ENCODE data around the gene PSME3IP1.

DNA sequence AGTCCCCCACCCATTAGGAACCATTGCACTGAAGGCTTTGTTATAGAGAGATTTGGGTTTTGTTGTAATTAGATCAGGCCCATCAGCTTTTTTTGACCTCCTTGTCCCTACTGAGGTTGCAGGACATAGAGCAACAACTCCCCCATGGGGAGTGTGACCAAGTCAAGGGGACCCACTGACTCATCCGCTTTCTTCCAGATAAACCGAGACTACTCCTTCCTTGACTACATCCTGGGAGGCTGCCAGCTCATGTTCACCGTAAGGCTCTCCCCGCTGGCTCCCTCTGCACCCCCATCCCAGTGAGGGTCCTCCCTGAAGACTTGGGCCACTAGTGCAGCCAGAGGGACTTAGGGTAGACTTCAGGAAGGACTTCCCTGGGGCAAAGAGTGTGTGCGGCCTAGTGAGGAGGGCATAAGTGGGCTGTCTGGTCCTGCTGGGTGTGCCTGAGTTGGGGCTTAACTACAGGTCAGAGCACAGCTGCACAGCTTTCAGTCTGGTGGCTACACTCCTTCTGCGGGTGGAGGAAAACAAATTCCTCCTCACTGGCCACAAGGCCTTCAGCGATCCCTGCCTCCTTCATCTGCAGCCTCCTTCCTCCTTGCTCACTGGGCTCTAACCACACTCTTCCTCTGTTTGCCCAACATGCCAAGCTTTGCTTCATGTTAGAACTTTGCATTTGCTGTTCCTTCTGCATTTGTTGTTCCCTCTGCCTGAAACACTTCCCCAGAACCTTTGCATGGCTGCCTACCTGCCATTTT, 62.4 kb downstream of the PSME3IP1 start:
- TF ChIP-seq, protein P1, sequence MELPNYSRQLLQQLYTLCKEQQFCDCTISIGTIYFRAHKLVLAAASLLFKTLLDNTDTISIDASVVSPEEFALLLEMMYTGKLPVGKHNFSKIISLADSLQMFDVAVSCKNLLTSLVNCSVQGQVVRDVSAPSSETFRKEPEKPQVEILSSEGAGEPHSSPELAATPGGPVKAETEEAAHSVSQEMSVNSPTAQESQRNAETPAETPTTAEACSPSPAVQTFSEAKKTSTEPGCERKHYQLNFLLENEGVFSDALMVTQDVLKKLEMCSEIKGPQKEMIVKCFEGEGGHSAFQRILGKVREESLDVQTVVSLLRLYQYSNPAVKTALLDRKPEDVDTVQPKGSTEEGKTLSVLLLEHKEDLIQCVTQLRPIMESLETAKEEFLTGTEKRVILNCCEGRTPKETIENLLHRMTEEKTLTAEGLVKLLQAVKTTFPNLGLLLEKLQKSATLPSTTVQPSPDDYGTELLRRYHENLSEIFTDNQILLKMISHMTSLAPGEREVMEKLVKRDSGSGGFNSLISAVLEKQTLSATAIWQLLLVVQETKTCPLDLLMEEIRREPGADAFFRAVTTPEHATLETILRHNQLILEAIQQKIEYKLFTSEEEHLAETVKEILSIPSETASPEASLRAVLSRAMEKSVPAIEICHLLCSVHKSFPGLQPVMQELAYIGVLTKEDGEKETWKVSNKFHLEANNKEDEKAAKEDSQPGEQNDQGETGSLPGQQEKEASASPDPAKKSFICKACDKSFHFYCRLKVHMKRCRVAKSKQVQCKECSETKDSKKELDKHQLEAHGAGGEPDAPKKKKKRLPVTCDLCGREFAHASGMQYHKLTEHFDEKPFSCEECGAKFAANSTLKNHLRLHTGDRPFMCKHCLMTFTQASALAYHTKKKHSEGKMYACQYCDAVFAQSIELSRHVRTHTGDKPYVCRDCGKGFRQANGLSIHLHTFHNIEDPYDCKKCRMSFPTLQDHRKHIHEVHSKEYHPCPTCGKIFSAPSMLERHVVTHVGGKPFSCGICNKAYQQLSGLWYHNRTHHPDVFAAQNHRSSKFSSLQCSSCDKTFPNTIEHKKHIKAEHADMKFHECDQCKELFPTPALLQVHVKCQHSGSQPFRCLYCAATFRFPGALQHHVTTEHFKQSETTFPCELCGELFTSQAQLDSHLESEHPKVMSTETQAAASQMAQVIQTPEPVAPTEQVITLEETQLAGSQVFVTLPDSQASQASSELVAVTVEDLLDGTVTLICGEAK (IDR thresholded peaks at IDR 0.05): no peak
- TF ChIP-seq, protein P1 (CRISPR knock-in tag; IDR thresholded peaks at IDR 0.05): no peak
- TF ChIP-seq, protein P2, sequence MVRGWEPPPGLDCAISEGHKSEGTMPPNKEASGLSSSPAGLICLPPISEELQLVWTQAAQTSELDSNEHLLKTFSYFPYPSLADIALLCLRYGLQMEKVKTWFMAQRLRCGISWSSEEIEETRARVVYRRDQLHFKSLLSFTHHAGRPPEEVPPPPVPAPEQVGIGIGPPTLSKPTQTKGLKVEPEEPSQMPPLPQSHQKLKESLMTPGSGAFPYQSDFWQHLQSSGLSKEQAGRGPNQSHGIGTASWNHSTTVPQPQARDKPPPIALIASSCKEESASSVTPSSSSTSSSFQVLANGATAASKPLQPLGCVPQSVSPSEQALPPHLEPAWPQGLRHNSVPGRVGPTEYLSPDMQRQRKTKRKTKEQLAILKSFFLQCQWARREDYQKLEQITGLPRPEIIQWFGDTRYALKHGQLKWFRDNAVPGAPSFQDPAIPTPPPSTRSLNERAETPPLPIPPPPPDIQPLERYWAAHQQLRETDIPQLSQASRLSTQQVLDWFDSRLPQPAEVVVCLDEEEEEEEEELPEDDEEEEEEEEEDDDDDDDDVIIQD (CRISPR knock-in tag; IDR thresholded peaks at IDR 0.05): no peak
- TF ChIP-seq HNRNPL (IDR thresholded peaks at IDR 0.05; ENCODE audit: low read depth, low read length): no peak
- TF ChIP-seq, protein P3, sequence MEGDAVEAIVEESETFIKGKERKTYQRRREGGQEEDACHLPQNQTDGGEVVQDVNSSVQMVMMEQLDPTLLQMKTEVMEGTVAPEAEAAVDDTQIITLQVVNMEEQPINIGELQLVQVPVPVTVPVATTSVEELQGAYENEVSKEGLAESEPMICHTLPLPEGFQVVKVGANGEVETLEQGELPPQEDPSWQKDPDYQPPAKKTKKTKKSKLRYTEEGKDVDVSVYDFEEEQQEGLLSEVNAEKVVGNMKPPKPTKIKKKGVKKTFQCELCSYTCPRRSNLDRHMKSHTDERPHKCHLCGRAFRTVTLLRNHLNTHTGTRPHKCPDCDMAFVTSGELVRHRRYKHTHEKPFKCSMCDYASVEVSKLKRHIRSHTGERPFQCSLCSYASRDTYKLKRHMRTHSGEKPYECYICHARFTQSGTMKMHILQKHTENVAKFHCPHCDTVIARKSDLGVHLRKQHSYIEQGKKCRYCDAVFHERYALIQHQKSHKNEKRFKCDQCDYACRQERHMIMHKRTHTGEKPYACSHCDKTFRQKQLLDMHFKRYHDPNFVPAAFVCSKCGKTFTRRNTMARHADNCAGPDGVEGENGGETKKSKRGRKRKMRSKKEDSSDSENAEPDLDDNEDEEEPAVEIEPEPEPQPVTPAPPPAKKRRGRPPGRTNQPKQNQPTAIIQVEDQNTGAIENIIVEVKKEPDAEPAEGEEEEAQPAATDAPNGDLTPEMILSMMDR (IDR thresholded peaks at IDR 0.05 in 2 of 3, conservative IDR thresholded peaks at IDR 0.05 in 1 of 3; ENCODE audit: insufficient read depth in 2 of 3, low read depth in 1 of 3, low read length in 3 of 3): no peak
- no peak for TF ChIP-seq SRF (CRISPR knock-in tag; IDR thresholded peaks at IDR 0.05)
- no peak for TF ChIP-seq SAFB2 (IDR thresholded peaks at IDR 0.05; ENCODE audit: borderline replicate concordance, low read depth, low read length, severe bottlenecking)
- no peak for TF ChIP-seq ESRRB (CRISPR knock-in tag; IDR thresholded peaks at IDR 0.05; ENCODE audit: borderline replicate concordance)
- TF ChIP-seq NFYB (IDR thresholded peaks at IDR 0.05; ENCODE audit: extremely low read depth, insufficient read length): no peak
- no peak for TF ChIP-seq HNRNPH1 (optimal IDR thresholded peaks at IDR 0.05; ENCODE audit: low read depth, low read length)
- TF ChIP-seq ZNF76 (CRISPR knock-in tag; IDR thresholded peaks at IDR 0.05; ENCODE audit: borderline replicate concordance): no peak
- no peak for TF ChIP-seq SMARCC2 (IDR thresholded peaks at IDR 0.05; ENCODE audit: low read depth)

All from K562 (cell line).